NCI-H2081 (cell line): ENCODE measurements around the gene CASP4.
"Not testable (repeated sequence)": the region's sequence is repeated elsewhere in the genome, so short reads cannot be mapped to it uniquely, and the experiment has no call there.

Source experiments
- DNase-seq, 2 experiments: peaks; one replicate each; lab custom pipeline; 2025; lab: John Stamatoyannopoulos, UW

Gene CASP4

GRCh38 chr11:104956528-104956927 is 11.8 kb downstream of the CASP4 start:
- no peak for DNase-seq

- DNase-seq, result peak; percentile 1 to 43
These were observed 21.5 kb downstream of the CASP4 start for GRCh38 chr11:104946907-104947306.

- DNase-seq, result no peak
These were observed 24.3 kb downstream of the CASP4 start for GRCh38 chr11:104944076-104944475.

GRCh38 chr11:104943561-104943960 is 24.8 kb downstream of the CASP4 start:
- DNase-seq, result peak in 1 of 2 experiments; percentile 20

GRCh38 chr11:104934594-104934993 is 33.8 kb downstream of the CASP4 start:
- DNase-seq, result no peak

GRCh38 chr11:104934073-104934472 is 34.3 kb downstream of the CASP4 start:
- DNase-seq, result not testable (repeated sequence)

GRCh38 chr11:104928811-104929210 is 39.6 kb downstream of the CASP4 start:
- DNase-seq, result no peak

- no peak for DNase-seq
These were observed 41.4 kb downstream of the CASP4 start for GRCh38 chr11:104926771-104927611.

- no peak for DNase-seq
These were observed 42.5 kb downstream of the CASP4 start for GRCh38 chr11:104925850-104926249.

- DNase-seq, result no peak
These were observed 50.1 kb downstream of the CASP4 start for GRCh38 chr11:104918113-104918824.

GRCh38 chr11:104917271-104918112 is 50.9 kb downstream of the CASP4 start:
- DNase-seq, result no peak

- DNase-seq, result no peak
These were observed 51.9 kb downstream of the CASP4 start for GRCh38 chr11:104916442-104916841.

GRCh38 chr11:104912102-104912501 is 56.3 kb downstream of the CASP4 start:
- DNase-seq, result no peak

GRCh38 chr11:104908186-104908531 is 60.2 kb downstream of the CASP4 start:
- DNase-seq, result no peak

GRCh38 chr11:104907521-104908185 is 60.7 kb downstream of the CASP4 start:
- no peak for DNase-seq

- DNase-seq, result no peak
These were observed 63.1 kb downstream of the CASP4 start for GRCh38 chr11:104905271-104905670.

- DNase-seq, result no peak
These were observed 69.1 kb downstream of the CASP4 start for GRCh38 chr11:104899226-104899625.

- no peak for DNase-seq
These were observed 69.7 kb downstream of the CASP4 start for GRCh38 chr11:104898685-104899013.

- no peak for DNase-seq
These were observed 70.3 kb downstream of the CASP4 start, which contains the start of gene CASP12 for GRCh38 chr11:104897891-104898684. Gene CASP12 (minus strand): TSS chr11:104898460.

GRCh38 chr11:104895634-104896033 is 72.7 kb downstream of the CASP4 start:
- DNase-seq, result no peak

GRCh38 chr11:104893876-104894275 is 74.5 kb downstream of the CASP4 start:
- DNase-seq, result no peak
